CD4-positive, alpha-beta T cell treated with Interleukin-6 at 100 ng/mL for 8 hours (primary cell): ENCODE results near the gene NVL.
"Not testable (repeated sequence)": the region's sequence is repeated elsewhere in the genome, so short reads cannot be mapped to it uniquely, and the experiment has no call there.

Source experiments
- DNase-seq: peaks from one replicate; pipeline ENCODE4 v3.0.0-alpha.2; 2020; ENCODE audit warnings: mixed read lengths, low spot score

The NVL gene

DNA sequence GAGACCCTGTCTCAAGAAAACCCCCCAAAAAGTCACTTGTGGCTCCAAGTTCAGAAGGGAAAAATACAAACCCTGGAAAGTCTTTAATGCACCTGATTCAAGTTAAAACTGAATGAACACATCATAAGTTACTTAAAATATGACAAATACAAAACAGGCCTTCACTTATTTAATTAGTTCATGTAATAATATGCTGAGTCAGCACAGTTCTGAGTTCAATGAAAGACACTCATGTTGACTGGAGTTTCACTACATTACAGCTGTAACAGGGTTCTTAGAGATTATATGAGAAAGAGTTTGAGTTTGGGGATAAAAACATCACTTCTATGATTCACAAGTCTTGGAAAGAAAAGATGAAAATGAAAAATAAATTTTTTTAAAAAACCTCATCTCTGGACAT, 96.0 kb downstream of the NVL start:
- no peak for DNase-seq

DNA sequence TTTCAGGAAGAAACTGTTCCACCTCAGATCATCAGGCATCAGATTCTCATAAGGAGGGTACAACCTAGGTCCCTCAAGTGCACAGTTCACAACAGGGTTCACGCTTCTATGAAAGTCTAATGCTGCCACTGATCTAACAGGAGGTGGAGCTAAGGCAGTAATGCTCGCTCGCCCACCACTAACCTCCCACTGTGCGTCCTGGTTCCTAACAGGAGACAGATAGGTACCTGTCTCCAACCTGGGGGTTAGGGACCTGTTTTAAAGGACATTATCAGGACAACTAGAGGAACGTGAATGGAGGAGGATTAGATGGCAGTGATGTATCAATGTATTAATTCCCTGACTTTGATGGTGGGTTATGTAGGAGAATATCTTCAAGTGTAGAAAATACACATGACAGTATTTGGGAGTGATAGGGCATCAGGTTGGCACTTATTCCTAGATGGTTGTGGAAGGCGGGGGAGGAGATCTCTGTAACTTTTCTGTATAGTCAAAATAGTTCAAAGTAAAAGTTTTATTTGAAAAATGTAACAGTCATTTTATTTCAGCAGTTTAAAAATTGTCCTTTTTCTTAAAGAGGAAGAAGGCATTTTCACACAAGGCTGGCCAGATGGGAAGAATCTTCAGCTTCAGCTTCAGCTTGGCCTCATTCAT, 103.0 kb downstream of the NVL start:
- no peak for DNase-seq

DNA sequence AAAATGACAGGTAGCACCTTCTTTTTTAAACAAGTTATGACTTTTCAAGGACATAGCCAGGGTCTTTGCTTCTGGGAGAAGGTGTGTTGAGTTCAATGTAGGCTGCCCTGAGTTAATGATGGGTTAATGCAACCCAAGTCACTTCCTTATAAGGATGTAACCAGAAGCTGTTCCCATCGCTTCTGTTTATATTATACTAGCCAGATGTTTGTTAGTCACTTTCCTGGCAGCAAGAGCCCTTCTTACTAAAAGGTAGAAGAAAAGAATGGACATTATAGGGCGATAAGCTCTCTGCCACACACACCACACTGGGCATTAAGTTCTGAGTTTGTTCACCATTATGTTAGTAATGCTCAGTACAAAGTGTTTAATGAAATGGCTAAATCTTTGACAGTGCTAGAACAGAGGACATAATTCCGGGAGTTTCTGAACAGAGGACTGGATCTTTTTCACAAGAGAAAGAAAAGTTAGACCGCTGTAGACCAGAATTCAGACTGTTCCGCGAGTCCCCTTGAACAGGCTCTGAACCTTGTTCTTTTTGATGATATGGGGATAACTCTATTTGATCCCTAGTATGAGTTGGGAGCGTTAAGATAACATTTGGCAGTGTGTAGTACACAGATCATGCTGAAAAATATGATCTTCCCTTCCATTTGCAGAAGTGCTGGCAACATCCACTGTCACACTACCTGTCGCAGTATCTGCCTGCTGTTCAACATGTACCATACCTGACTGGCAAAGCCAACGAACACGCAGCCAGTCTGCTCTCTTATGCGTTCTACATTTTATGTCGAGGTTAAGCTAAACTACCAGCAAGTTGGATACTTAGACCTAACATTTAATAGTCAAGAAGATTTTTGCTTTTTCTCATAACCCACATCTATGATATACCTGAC, 105.9 kb downstream of the NVL start:
- no peak for DNase-seq

DNA sequence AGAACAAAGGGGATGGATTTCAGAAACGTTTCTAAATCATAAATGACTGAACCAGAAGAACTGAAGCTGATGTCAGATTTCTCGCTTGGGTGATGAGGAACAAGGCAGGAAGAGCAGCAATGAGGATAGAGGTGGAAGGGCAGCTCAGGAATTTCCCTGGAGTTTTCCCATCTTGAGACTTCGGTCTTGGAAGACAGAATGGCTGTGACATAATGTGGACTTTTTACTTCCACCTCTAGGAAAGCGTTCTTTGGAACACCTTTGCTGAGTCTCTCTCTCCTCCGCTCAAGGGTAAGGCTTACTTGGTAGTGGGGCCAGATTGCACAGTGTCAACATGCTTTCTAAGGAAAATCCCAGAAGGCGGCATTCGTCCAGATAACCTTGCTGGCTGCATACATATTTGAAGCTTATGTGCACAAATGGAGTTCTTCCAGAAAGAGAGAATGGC, 110.3 kb downstream of the NVL start:
- DNase-seq, result no peak

DNA sequence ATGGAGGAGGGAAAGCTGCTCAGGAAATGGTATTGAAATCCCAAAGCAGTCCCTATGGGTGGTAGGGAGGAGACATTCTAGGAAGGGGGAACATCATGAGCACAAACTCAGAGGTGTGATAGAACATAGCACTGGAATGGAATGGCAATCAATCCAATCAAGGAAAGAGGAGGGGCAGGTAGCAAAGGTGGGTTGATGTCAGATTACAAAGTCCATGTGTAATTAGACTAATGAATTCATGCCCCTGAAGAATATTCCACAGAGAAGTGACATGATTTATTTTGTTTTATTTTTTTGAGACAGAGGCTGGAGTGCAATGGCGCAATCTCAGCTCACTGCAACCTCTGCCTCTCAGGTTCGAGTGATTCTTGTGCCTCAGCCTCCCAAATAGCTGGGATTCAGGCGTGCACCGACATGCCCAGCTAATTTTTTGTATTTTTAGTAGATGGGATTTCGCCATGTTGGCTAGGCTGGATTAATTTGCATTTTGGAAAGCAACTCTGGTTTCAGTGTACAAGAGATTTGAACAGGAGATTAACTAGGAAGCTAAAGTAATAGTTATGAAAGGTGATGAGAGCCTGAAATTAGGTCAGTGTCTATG, 110.9 kb downstream of the NVL start:
- DNase-seq, result no peak

DNA sequence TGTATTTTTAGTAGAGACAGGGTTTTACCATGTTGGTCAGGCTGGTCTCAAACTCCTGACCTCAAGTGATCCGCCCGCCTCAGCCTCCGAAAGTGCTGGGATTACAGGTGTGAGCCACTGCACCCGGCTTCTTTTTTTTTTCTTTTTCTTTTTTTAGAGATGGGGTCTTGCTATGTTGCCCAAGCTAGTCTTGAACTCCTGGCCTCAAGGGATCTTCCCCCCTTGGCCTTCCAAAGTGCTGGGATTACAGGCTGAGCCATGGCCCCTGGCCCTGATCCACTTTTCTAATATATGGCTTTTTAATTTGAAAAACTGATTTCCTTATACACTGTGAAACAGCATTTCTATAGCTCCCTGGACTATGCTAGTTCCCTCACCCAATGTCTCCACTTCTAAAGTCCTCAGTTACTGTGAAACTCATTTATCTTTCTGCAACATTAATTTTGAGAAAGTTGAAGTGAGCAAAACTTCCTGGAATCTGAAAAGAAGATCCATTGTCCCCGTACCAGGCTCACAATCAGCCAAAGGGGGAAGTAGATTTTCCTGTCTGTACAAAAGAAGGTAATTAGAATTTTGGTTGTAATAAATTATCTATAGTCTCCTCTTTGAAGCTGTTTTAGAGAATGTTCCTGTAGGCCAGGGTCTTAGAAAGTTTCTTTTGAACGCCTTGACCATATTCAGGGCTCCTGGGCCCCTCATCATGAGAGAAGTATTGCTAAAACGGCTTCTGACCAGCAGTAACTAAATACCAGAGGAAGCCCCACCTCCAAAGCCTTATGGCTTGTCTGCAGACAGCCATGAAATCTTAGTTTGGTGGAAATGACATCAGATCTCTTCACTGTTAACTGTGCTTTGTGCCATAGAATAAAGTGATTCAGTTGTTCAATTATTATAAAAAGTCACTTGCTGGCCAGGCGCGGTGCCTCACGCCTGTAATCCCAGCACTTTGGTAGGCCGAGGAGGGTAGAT, 112.0 kb downstream of the NVL start:
- no peak for DNase-seq

DNA sequence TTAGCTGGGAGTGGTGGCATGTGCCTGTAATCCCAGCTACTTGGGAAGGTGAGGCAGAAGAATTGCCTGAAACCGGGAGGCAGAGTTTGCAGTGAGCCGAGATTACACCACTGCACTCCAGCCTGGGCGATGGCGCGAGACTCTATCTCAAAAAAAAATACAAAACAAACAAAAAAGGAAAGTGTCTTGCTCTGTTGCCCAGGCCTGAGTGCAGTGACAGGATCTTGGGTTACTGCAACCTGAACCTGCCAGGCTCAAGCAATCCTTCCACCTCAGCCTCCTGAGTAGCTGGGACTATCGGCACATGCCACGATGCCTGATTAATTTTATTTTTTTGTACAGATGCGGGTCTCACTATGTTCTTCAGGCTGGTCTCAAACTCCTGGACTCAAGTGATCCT, 113.6 kb downstream of the NVL start:
- no peak for DNase-seq

DNA sequence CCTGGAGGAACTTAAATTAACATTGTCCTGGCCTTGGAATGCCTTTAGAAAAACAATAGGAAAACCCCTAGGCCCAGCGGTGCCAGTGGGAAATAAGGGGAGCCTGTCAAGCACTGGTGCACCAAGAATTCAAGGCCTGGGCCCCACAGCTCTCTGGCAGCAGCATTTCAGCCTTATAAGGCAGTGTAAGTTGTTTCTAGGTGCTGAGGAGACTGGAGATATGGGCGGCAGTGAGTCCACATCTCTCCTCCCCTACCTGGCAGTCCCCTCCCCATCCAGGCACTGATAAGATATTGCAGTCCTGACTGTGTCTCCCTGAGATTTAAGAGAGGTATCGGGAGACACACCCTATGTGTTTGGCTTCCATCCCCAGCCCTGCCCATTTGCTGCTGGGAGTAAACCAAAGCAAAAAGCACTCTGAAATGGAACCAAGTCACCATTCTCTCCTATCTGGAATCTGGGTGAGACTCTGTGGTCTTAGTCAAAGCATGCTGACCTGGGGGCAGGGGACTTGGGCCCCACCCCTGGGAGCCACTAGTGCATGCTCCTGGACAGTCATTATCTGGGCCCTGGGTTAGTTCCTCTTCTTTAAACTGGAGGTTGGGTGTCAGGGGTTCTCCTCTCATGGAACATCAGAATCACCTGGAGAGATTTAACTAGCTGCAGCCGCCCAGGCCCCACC, 116.4 kb downstream of the NVL start:
- no peak for DNase-seq

DNA sequence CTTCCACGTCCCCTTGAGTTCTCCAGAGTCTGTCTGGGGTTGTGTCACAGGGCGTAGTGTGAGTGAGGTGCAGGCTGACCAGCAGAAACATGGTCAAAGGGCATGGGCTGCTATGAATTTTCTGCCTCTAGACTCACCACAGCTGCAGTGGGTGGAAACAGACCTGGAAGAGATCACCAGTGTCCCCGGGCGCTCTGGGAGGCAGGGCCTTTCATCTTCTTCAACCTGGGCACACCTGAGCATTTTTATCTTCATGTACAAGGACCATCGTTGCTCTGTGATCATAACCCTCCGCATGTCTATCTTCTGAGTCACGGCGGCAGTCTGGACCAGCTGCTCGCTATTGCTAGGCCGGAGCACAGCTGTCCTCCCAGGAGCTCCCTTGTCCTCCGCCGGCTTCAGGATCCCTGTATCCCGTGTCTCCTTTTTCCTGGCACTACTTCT, 117.3 kb downstream of the NVL start:
- no peak for DNase-seq

DNA sequence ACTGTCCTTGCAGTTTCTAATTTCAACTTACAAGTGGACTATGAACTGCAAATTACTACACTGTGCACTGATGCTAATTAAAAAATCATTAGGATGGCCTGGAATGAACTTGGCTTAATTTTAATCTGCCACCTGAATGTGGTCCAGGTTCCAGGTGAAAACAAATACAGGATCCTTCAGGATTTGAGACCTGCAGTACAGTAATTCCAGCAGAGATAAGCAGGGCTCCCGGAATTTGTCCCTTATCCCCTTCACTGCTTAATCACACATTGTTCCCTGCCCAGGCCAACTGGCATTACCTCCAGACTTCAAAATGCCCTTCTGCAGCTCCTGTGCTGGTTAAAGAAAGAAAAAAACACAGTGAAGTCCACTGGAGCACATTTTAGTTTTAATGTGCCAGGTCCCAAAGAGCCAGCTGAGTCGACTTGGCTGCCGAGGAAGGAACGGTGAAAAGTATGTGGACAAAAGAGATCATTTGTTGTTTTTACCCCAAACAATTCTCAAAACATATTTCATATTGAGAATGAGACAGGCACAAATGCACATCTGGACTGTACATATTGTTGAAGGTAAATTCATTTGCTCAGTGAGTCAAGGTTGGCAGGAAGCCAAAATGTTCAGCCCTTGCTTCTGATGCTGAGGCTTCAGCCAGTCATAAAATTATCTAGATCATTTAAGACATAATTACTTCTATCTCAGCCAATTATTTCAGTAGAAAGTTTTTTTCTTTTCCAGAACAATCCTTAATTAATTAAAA, 118.6 kb downstream of the NVL start:
- DNase-seq, result no peak

DNA sequence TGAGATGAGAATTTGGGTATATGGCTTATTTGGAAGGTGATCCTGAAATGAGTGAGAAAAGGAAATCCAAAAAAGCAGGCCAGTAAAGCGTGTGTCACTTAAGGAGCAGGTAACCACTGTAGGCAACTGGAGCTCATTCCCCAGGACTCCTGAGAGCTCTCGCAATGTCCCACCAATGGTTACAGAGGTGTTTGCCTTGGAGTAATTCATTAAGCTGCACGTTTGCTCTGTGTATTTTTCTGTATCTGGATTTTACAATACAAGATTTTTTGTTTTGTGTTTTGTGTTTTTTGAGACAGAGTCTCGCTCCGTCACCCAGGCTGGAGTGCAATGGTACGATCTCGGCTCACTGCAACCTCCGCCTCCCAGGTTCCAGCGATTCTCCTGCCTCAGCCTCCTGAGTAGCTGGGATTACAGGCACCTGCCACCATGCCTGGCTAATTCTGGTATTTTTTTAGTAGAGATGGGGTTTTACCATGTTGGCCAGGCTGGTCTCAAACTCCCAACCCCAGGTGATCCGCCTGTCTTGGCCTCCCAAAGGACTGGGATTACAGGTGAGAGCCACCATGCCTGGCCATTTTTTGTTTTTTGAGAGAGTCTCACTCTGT, 123.9 kb downstream of the NVL start:
- not testable (repeated sequence) for DNase-seq

DNA sequence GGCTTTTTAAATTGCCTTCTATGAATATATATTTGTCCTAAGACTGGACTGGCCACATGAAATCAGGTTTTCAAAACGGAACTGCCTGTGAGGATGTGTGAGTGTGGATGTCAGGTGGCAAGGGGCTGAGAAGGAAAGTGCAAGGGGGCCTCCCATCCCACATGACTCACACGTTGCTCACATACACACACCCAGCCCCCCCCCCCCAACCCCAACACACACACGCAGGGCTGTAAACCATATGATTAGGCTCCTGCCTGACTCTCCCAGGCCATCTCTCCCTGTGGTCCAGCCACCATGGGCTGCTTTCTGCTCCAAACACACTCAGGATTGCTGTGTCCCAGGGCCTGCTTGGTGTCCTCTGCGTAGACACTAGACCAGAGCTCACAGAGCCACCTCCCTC, 124.5 kb downstream of the NVL start:
- DNase-seq, result peak; percentile 15

DNA sequence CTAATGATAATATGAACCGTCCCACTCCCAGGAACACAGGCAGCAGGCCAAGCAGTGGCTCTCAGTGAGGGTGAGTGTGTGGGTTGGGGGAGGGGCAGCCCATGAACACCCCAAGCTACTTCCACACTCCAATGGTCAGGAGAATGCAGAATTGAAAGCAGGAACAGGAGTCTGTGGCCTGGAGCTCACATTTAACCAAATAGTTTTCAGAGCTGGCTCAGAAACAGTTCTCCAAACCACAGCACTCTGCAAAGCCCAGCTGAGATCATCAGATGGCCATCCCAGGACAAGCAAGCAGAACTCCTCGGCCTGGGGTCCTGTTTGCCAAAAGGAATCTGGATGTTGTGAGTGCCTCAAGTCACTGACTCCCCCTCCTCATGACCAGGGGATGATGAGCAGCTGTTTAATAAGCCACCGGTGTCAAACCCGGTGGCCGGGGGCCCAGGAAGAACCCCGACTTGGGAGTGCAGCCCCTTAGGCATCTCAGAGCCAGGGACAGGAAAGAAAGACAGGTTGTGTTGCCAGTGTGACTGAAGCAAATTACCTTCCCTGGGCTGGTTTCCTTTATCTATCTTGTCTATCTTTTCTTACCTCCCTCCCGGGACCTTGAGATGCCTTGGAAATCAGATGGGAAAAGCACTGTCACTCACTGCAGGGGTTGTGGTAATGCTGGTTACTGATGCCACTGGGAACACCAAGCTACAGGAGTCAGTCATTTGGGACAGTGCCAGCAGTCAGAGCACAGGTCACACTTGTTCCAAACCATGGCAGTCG, 126.5 kb downstream of the NVL start:
- DNase-seq, result no peak

DNA sequence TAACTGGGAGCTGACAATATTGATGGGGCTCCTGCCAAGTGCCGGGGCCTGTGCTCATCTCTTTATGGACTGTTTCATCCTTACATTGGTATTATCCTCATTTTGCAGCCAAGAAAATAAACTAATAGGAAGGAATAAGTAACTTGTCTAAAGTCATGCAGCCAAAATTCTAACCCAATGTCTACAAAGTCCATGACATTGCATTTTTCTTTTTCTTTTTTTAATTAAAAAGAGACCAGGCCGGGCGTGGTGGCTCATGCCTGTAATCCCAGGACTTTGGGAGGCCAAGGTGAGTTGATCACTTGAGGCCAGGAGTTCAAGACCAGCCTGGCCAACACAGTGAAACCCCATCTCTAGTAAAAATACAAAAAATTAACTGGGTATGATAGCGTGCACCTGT, 128.1 kb downstream of the NVL start:
- no peak for DNase-seq

DNA sequence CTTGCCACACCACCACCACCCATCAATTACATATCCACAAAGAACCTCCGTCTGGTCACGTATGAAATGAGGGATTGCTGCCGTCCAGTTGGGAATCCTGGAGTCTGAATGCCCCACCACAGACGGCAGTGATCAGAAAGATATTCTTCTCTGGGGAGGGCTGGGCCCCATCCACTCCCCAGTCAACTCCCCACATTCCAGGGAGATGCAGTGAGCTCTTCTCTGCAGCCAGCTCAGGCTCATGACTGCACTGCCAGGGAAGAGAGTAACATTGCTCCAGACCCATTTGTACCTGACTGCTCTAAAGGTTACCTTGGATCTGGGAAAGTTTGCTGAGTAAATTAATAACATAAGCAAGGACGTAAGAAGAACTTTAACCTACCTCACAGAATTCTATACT, 128.6 kb downstream of the NVL start:
- DNase-seq, result no peak

DNA sequence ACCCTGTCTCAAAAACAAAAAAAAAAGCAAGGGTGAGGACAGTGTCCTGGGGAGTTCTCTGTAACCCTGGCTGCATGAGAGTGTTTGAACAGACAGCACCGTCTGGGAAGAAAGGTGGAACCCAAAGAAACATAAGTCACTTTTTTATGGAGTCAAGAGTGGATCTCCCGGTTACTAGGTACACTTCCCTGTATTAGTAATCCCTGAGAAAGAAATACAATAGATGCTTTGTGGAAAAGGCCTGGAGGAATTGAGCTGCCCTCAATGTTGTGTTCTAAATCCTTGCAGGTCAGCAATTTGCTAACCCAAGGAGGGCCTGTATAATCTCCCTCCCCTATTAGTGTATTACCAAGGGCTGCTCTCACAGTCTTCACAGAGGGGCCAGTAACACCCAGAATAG, 130.3 kb downstream of the NVL start:
- DNase-seq, result no peak

DNA sequence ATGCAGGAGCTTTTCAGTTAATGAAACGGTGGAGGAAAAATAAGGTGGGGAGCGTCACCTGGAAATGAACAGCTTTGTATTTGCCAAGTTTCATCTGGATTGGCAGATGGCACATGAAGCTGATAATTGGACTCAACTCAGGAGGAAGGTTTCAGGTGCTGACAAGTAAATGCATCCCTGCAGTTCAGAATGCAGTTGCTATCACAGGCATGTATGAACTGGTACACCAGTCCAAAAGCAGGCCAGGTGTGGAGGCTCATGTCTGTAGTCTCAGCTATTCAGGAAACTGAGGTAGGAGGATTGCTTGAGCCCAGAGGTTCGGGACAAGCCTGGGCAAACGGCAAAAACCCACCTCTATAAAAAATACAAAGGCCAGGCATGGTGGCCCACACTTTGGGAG, 131.4 kb downstream of the NVL start:
- DNase-seq, result no peak

DNA sequence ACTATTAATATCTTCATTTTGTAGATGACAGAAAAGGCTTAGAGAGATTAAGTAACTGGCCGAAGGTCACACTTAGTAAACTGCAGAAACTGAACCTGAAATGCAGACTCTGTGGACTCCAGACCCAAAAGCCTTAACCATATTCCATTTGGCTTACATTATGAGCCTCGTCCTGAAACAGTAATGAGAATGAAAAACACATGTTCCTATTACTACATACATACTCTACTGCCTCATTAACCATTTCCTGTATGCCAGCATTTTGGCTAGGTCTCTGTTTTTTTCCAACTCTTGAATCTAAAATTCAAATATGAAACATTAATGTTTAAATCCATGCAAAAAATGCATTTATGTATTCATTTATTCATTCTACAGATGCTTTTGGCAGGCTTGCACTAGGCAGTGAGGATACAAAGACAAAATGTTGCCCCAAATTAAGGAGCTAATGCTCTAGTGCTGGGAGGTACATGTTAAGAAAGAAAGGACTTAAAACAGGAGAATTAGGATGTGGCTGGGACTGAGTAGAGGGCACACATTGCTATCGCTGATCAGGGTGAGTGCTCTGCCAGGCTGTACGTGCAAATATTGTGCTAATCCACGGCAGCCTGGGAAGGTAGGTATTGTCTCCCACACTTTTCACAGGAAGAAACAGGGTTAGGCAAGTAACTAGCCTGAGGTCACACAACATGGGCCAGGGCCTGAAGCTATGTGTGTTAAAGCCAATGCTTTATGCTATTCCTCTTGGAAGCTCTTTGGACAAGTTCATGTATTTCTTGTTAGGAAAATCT, 133.0 kb downstream of the NVL start:
- DNase-seq, result no peak
